Psoas muscle (tissue), 8 donors: Measurements from ENCODE around the gene TMEM247. TPM values are rescaled to one million over a fixed set of nuclear protein-coding genes. Genes with fewer than 3 reads are reported as not detected.
A peak's percentile ranks its signal among the peaks of the same experiment; 100 is the strongest.

Source experiments
- ATAC-seq, 4 donors: fragments of 200-7000 bp; cut with Tn5 transposase; one replicate each; pipeline ENCODE4 v1.9.1; 2020; ENCODE audit warnings: moderate library complexity in 3 of 4, mild to moderate bottlenecking in 2 of 4
- DNase-seq, 2 donors: peaks; one replicate each; pipeline ENCODE4 v3.0.0-alpha.2; 2020
- H3K27ac ChIP-seq: fragments of 200-600 bp; one replicate; pipeline ENCODE4 v1.8.0; 2022
- H3K27me3 ChIP-seq, 3 donors: fragments of 200-600 bp in 1 of 3; one replicate each; pipeline versions ENCODE4 v1.6.1 to v1.8.0; 2013 to 2022; ENCODE audit warnings: low read length in 2 of 3, mild to moderate bottlenecking in 2 of 3, moderate library complexity in 1 of 3; ENCODE audit not compliant: insufficient read depth in 3 of 3
- H3K36me3 ChIP-seq, 2 donors: fragments of 200-600 bp in 1 of 2; one replicate each; pipeline versions ENCODE4 v1.6.1 to v1.8.0; 2013 to 2022; ENCODE audit warnings: low read depth in 1 of 2, mild to moderate bottlenecking in 1 of 2, moderate library complexity in 1 of 2; ENCODE audit not compliant: insufficient read depth in 1 of 2
- H3K4me1 ChIP-seq: fragments of 200-600 bp; one replicate; pipeline ENCODE4 v1.8.0; 2022
- H3K4me3 ChIP-seq: fragments of 200-600 bp; one replicate; pipeline ENCODE4 v1.8.0; 2022; ENCODE audit warnings: mild to moderate bottlenecking
- H3K9me3 ChIP-seq: fragments of 200-600 bp; one replicate; pipeline ENCODE4 v1.8.0; 2022
- WGBS, 3 donors: extraction: QIAGEN DNeasy Blood & Tissue Kit; methylation state at CpG; one replicate each; pipeline versions ENCODE4 v1.1.6 to v1.1.7; 2013; 5-methylcytosine and 5-hydroxymethylcytosine counted together
- intact Hi-C, 2 donors: fragments of 100-400 bp; cut with DNase I; formaldehyde crosslinking; loops; one replicate each; pipeline versions ENCODE4 v1.11.0 to v1.14.2; 2022
- polyA plus RNA-seq, 3 donors: library from polyadenylated mRNA; stranded (reverse); fragments of 200-250 nt; gene quantifications; one replicate each; pipeline ENCODE4 v1.2.3, GENCODE V29; 2013
- total RNA-seq, 4 donors: library from RNA; stranded (reverse); fragmentation: NEBNext Ultra II Directional in 2 of 4; extraction: Animal tissue kit (Norgen Biotek cat#: 25700) in 2 of 4; gene quantifications; one replicate each; pipeline versions ENCODE4 v1.2.1 to v1.2.4, GENCODE V29; 2021 to 2023
- TF ChIP-seq, protein P1 (sequence below): fragments of 200-600 bp; IDR thresholded peaks from one replicate; pipeline ENCODE4 v1.8.0; 2022; ENCODE audit warnings: antibody characterized with exemption
- donor health status: healthy with polysubstance abuse.
- donor health status: DM: no; HTN: no; CAD: no; lungs with moderate emphysema.
- donor health status: Bipolar disorder and iron deficiency.
- donor health status: healthy.
- donor health status: DM: yes; HTN: yes; CAD: no.
- donor health status: DM: no; HTN: no; CAD: no.
- donor health status: DM: no; HTN: no; CAD: no.
- donor health status: DM: yes; HTN: yes; CAD: no.

Gene TMEM247
- total and polyA plus RNA-seq, 7 donors = not detected

DNA sequence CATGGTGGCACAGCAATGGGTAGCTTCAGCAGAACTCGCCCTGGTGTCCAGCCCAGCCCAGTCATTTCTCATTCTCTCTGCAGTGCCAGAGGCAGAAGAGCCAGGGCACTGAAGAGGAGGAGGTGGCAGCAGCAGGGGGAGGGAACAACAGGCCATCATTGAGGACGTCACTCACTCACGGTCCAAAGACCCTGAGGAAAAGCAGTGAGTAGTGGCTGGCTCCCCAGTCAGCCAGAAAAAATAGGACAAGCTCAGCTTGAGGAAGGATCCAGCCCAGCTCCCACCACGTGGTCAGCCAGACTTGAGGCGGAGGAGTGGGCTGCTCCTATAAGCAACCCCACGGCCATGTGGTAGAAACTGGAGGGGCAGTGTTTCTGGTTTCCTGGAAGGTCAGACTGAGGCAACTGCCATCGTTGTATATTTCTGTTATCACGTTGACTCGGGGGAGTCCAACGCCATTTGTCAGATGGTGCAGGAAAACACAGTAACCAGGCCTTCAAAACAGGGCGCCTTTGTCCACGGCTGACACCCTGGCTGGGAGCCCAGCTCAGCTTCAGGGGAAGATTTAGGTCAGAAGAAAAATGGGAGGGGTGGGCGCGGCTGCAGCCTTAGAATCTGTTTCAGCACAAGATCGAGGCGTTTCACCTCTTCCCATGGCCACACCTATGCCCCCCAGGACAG, 19.0 kb upstream of the TMEM247 start:
- H3K4me1 ChIP-seq = peaks cover 3% of the 10 kb centered on the region
- H3K36me3 ChIP-seq = no peaks in the 10 kb centered on the region
- no peak overlapping the region for H3K4me3 ChIP-seq
- ATAC-seq = no peak
- no peaks in the 10 kb centered on the region for H3K9me3 ChIP-seq
- no peak overlapping the region for H3K27ac ChIP-seq
- TF ChIP-seq, protein P1, sequence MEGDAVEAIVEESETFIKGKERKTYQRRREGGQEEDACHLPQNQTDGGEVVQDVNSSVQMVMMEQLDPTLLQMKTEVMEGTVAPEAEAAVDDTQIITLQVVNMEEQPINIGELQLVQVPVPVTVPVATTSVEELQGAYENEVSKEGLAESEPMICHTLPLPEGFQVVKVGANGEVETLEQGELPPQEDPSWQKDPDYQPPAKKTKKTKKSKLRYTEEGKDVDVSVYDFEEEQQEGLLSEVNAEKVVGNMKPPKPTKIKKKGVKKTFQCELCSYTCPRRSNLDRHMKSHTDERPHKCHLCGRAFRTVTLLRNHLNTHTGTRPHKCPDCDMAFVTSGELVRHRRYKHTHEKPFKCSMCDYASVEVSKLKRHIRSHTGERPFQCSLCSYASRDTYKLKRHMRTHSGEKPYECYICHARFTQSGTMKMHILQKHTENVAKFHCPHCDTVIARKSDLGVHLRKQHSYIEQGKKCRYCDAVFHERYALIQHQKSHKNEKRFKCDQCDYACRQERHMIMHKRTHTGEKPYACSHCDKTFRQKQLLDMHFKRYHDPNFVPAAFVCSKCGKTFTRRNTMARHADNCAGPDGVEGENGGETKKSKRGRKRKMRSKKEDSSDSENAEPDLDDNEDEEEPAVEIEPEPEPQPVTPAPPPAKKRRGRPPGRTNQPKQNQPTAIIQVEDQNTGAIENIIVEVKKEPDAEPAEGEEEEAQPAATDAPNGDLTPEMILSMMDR = no peak
- no peaks in the 10 kb centered on the region for H3K27me3 ChIP-seq
- intact Hi-C loops = loop anchor here (2.0 kb wide), 5 partner anchors 190 to 468 kb away; no protein-coding TSS in a partner anchor
- 45 to 54% (median 53%) methylated on average over 16 of the region's 16 CpGs for WGBS, 3 donors
- DNase-seq = peak in 1 of 2 donors; percentile 50

- Histone ChIP-seq H3K27me3 (no peaks in the 10 kb centered on the region), H3K27ac (no peak overlapping the region), H3K9me3 (no peaks in the 10 kb centered on the region), H3K4me1 (peaks cover 3% of the 10 kb centered on the region), H3K36me3 (no peaks in the 10 kb centered on the region), H3K4me3 (no peak overlapping the region)
- WGBS, 3 donors = 17 to 26% (median 20%) methylated on average over 8 of the region's 8 CpGs
- intact Hi-C loops = loop anchor here (2.0 kb wide), 5 partner anchors 190 to 468 kb away; no protein-coding TSS in a partner anchor
- TF ChIP-seq, protein P1 = peak; percentile 98
- DNase-seq (peak; percentile 76 to 85), ATAC-seq (peak; percentile 65 to 84 (median 73))
Measured at GRCh38 chr2:46461011-46461674, 18.2 kb upstream of the TMEM247 start.

DNA sequence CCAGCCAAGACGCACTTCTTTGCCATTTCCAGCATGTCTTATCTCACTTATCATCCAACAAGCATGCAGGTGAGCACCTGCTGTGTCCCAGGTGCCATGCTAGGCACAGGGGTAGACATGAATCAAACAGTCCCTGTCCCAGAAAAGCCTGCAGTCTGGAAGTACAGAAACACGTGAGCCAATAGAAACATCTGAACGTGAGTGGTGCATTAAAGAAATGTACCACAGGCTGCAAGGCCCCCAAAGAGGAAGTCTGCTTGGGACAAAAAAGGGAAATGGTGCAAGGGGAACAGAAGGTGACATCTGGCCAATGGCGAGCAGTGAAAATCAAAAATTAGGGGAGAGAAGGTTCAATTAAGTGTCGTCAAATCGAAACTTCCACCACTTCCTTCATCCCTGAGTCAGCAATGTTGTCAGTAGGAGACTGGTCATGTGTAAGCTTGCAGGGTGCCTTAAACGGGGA, 17.6 kb upstream of the TMEM247 start:
- no peak overlapping the region for H3K27ac ChIP-seq
- TF ChIP-seq, protein P1 = no peak

GRCh38 chr2:46462936-46463335, 16.4 kb upstream of the TMEM247 start:
- ATAC-seq (no peak), DNase-seq (no peak)
- WGBS, 3 donors = 76 to 87% (median 77%) methylated on average over 3 of the region's 3 CpGs
- no peak overlapping the region for H3K27ac ChIP-seq
- H3K4me3 ChIP-seq = no peak overlapping the region
- intact Hi-C loops = loop anchor here in 1 of 2 donors (2.0 kb wide), 1 partner anchor 188 kb away; no protein-coding TSS in a partner anchor
- no peaks in the 10 kb centered on the region for H3K36me3 ChIP-seq
- H3K9me3 ChIP-seq = no peaks in the 10 kb centered on the region
- TF ChIP-seq, protein P1 = no peak
- H3K4me1 ChIP-seq = peaks cover 3% of the 10 kb centered on the region
- H3K27me3 ChIP-seq = no peaks in the 10 kb centered on the region

More for the DNA sequence above, 17.6 kb upstream of the TMEM247 start:
- H3K4me3 ChIP-seq = no peak overlapping the region
- peaks cover 3% of the 10 kb centered on the region for H3K4me1 ChIP-seq
- peak in 1 of 4 donors; percentile 4 for ATAC-seq
- intact Hi-C loops = loop anchor here (2.0 kb wide), 5 partner anchors 189 to 469 kb away; no protein-coding TSS in a partner anchor
- 41 to 46% (median 42%) methylated on average over 7 of the region's 7 CpGs for WGBS, 3 donors
- H3K36me3 ChIP-seq = no peaks in the 10 kb centered on the region
- no peaks in the 10 kb centered on the region for H3K27me3 ChIP-seq
- H3K9me3 ChIP-seq = no peaks in the 10 kb centered on the region
- DNase-seq = no peak
